ENCODE data around the gene LHFPL4. TPM values are rescaled to one million over a fixed set of nuclear protein-coding genes. Genes with fewer than 3 reads are reported as not detected.

The LHFPL4 gene
- total RNA-seq, 1 experiment from 2014 or later = not detected

DNA sequence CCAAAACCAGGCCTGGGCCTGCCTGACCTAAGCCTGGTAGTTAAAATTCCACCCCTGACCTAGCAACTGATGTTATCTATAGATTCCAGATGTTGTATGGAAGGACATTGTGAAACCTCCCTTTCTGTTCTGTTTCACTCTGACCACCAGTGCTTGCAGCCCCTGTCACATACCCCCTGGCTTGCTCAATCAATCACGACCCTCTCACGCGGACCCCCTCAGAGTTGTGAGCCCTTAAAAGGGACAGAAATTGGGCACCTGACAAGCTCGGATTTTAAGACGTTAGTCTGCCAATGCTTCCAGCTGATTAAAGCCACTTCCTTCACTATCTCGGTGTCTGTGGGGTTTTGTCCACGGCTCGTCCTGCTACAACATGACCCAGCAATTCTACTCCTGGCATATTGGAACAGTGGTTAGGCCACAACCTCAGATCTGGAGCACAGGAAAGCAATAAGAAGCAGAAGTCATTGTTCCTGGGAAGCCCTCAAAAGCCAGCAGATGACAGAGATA lies 36.7 kb upstream of the LHFPL4 start:
- H3K36me3 ChIP-seq (ENCODE audit: insufficient read depth, low read length, poor library complexity, severe bottlenecking) = no peaks in the 10 kb centered on the region
- no peak overlapping the region for H3K27ac ChIP-seq (ENCODE audit: low read depth, low read length, poor library complexity, severe bottlenecking)
- no peak overlapping the region for H3K4me3 ChIP-seq (ENCODE audit: low read depth, low read length, poor library complexity, severe bottlenecking)
- BruUV-seq (replicated peaks) = no TSS peak
- peaks cover 12% of the 10 kb centered on the region for H3K27me3 ChIP-seq (replicated peaks; ENCODE audit: insufficient read depth, low read depth, low read length, poor library complexity)
- CTCF ChIA-PET = no interaction called here
- H3K9me3 ChIP-seq (ENCODE audit: low read depth, low read length, poor library complexity, severe bottlenecking) = no peaks in the 10 kb centered on the region
- TF ChIP-seq, protein P1, sequence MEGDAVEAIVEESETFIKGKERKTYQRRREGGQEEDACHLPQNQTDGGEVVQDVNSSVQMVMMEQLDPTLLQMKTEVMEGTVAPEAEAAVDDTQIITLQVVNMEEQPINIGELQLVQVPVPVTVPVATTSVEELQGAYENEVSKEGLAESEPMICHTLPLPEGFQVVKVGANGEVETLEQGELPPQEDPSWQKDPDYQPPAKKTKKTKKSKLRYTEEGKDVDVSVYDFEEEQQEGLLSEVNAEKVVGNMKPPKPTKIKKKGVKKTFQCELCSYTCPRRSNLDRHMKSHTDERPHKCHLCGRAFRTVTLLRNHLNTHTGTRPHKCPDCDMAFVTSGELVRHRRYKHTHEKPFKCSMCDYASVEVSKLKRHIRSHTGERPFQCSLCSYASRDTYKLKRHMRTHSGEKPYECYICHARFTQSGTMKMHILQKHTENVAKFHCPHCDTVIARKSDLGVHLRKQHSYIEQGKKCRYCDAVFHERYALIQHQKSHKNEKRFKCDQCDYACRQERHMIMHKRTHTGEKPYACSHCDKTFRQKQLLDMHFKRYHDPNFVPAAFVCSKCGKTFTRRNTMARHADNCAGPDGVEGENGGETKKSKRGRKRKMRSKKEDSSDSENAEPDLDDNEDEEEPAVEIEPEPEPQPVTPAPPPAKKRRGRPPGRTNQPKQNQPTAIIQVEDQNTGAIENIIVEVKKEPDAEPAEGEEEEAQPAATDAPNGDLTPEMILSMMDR (conservative IDR thresholded peaks at IDR 0.05; ENCODE audit: low read depth, low read length) = no peak
- TF ChIP-seq EZH2 (IDR thresholded peaks at IDR 0.05; ENCODE audit: borderline replicate concordance, low read depth, low read length, poor library complexity, severe bottlenecking) = no peak
- POLR2A ChIA-PET (ENCODE audit: low non-redundant PET) = no interaction called here
- DNase-seq (ENCODE audit: low spot score) = no peak
- no peaks in the 10 kb centered on the region for H3K4me1 ChIP-seq (ENCODE audit: insufficient read depth, low read length, poor library complexity, severe bottlenecking)
- intact Hi-C loops (cut with micrococcal nuclease; ENCODE audit: unreplicated experiment) = no loop called here

DNA sequence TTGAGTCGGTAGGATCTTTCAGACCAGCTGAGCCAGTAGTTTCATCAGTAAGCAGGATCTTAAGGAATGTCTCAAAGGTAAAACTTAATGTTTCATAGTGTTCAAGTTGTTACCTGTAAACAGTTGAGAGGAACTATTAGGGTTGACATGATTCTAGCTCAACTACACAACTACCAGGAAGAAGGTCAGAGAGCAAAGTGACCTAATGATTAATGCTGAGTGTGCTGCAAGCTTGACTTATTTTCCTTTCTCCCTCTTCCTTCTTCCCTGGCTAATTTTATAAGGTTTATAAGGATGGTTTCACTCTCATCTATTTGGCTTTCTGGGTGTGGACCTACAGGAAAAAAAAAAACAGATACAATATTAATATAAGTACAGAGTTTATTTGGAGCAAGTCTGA lies 30.2 kb upstream of the LHFPL4 start:
- intact Hi-C loops (cut with micrococcal nuclease; ENCODE audit: unreplicated experiment) = no loop called here
- Histone ChIP-seq H3K36me3 (ENCODE audit: insufficient read depth, low read length, poor library complexity, severe bottlenecking) (no peaks in the 10 kb centered on the region), H3K27me3 (replicated peaks; ENCODE audit: insufficient read depth, low read depth, low read length, poor library complexity) (no peaks in the 10 kb centered on the region), H3K4me1 (ENCODE audit: insufficient read depth, low read length, poor library complexity, severe bottlenecking) (no peaks in the 10 kb centered on the region), H3K9me3 (ENCODE audit: low read depth, low read length, poor library complexity, severe bottlenecking) (no peaks in the 10 kb centered on the region), H3K27ac (ENCODE audit: low read depth, low read length, poor library complexity, severe bottlenecking) (no peak overlapping the region), H3K4me3 (ENCODE audit: low read depth, low read length, poor library complexity, severe bottlenecking) (no peak overlapping the region)
- ChIA-PET CTCF (no interaction called here), POLR2A (ENCODE audit: low non-redundant PET) (interaction anchor here (0.6 kb wide), 1 partner anchor 275 kb away, joined by 3 read pairs; no protein-coding TSS in a partner anchor)
- no TSS peak for BruUV-seq (replicated peaks)
- TF ChIP-seq EZH2 (IDR thresholded peaks at IDR 0.05; ENCODE audit: borderline replicate concordance, low read depth, low read length, poor library complexity, severe bottlenecking) = no peak
- TF ChIP-seq, protein P1 (conservative IDR thresholded peaks at IDR 0.05; ENCODE audit: low read depth, low read length) = no peak
- DNase-seq (ENCODE audit: low spot score) = no peak

DNA sequence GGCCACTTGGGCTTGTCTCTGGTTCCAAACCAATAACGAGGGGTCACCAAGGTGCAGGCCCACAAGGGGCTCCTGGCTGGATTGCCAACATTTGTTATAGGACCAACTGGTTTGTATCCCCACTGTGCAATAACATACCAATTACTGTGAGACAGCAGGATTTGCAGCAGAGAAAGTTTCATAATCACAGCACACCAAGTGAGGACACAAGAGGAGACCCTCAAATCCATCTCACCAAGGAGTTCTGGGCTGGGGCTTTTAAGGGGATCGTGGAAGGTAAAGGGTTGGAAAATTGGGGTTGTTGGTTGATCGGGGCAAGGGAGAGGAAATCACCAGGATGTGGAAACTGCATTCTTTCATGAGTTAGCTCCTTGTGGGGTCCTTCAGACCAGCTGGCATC lies 29.7 kb upstream of the LHFPL4 start:
- POLR2A ChIA-PET (ENCODE audit: low non-redundant PET) = no interaction called here
- Histone ChIP-seq H3K9me3 (ENCODE audit: low read depth, low read length, poor library complexity, severe bottlenecking) (no peaks in the 10 kb centered on the region), H3K27ac (ENCODE audit: low read depth, low read length, poor library complexity, severe bottlenecking) (no peak overlapping the region), H3K36me3 (ENCODE audit: insufficient read depth, low read length, poor library complexity, severe bottlenecking) (no peaks in the 10 kb centered on the region), H3K27me3 (replicated peaks; ENCODE audit: insufficient read depth, low read depth, low read length, poor library complexity) (no peaks in the 10 kb centered on the region), H3K4me3 (ENCODE audit: low read depth, low read length, poor library complexity, severe bottlenecking) (no peak overlapping the region), H3K4me1 (ENCODE audit: insufficient read depth, low read length, poor library complexity, severe bottlenecking) (no peaks in the 10 kb centered on the region)
- intact Hi-C loops (cut with micrococcal nuclease; ENCODE audit: unreplicated experiment) = no loop called here
- BruUV-seq (replicated peaks) = no TSS peak
- no peak for TF ChIP-seq EZH2 (IDR thresholded peaks at IDR 0.05; ENCODE audit: borderline replicate concordance, low read depth, low read length, poor library complexity, severe bottlenecking)
- TF ChIP-seq, protein P1 (conservative IDR thresholded peaks at IDR 0.05; ENCODE audit: low read depth, low read length) = no peak
- no peak for DNase-seq (ENCODE audit: low spot score)
- CTCF ChIA-PET = no interaction called here

All from A673 (cell line).